ENCODE results near the gene SCMH1.

DNA sequence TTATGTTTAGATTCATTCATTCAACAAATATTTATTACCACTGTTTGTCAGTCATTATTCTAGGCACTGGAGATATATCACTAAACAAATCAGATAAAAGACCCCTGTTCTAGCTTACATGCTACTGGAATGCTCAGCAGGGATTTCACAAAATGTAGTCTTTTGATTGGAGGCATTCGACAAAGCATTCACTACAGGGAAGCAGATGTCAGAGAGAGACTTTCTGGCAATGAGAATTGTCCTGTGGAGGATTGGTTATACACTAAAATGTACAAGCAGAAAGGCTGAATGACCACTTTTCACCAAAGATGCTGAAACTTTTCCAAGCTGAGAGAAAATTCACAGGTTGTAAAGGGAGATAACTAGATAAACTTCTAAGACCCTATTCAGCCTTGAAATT, 57.7 kb downstream of the SCMH1 start:
- no peak for TF ChIP-seq CTCF (conservative IDR thresholded peaks at IDR 0.05)
- no peak for TF ChIP-seq EZH2 (IDR thresholded peaks at IDR 0.05; ENCODE audit: low read depth)
